Measurements from ENCODE around the gene MKRN2OS. TPM values are rescaled to one million over a fixed set of nuclear protein-coding genes. Genes with fewer than 3 reads are reported as not detected.

Gene MKRN2OS
- total and polyA plus RNA-seq, 10 of the 15 experiments (the other 5 are each of a cell fraction or from before 2014, with no cell fraction given): 0.20 to 1.0 (median 0.40) TPM; not detected in 4

DNA sequence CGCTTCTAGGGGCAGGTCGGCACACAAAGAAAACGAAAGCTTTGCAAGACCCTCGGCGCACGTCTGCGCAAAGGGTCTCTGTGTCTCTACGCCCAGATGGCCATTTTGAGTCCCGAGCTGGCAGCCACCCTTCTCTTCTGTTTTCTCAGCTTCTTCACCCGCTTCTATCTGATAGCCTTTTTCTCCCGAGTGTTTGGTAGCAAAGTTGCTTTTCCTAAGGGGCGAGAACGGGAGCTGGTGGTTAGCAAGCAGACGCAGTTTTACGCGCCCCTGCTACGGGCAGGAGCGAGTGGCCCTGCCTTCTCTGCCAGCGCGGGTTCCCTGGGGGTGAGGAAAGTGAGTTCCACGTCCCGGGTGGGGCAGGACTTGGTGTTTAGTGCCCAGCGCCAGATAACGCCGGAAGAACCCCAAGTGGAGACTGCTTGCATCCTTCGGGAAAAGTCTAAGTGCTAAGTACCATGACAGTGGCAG lies 8.7 kb upstream of the MKRN2OS start (continued):
- no peak for TF ChIP-seq BCLAF1 (IDR thresholded peaks at IDR 0.05)
- TF ChIP-seq CBX3 (IDR thresholded peaks at IDR 0.05; ENCODE audit: borderline replicate concordance, low read depth): no peak
- no peak for TF ChIP-seq ZNF24 (IDR thresholded peaks at IDR 0.05)
- TF ChIP-seq, protein P1, sequence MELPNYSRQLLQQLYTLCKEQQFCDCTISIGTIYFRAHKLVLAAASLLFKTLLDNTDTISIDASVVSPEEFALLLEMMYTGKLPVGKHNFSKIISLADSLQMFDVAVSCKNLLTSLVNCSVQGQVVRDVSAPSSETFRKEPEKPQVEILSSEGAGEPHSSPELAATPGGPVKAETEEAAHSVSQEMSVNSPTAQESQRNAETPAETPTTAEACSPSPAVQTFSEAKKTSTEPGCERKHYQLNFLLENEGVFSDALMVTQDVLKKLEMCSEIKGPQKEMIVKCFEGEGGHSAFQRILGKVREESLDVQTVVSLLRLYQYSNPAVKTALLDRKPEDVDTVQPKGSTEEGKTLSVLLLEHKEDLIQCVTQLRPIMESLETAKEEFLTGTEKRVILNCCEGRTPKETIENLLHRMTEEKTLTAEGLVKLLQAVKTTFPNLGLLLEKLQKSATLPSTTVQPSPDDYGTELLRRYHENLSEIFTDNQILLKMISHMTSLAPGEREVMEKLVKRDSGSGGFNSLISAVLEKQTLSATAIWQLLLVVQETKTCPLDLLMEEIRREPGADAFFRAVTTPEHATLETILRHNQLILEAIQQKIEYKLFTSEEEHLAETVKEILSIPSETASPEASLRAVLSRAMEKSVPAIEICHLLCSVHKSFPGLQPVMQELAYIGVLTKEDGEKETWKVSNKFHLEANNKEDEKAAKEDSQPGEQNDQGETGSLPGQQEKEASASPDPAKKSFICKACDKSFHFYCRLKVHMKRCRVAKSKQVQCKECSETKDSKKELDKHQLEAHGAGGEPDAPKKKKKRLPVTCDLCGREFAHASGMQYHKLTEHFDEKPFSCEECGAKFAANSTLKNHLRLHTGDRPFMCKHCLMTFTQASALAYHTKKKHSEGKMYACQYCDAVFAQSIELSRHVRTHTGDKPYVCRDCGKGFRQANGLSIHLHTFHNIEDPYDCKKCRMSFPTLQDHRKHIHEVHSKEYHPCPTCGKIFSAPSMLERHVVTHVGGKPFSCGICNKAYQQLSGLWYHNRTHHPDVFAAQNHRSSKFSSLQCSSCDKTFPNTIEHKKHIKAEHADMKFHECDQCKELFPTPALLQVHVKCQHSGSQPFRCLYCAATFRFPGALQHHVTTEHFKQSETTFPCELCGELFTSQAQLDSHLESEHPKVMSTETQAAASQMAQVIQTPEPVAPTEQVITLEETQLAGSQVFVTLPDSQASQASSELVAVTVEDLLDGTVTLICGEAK (IDR thresholded peaks at IDR 0.05; ENCODE audit: borderline replicate concordance): no peak
- peak in 1 of 2 experiments; percentile 25; a peak in 1 of 4 replicates for TF ChIP-seq IKZF2 (IDR thresholded peaks at IDR 0.05)
- TF ChIP-seq MLLT1 (IDR thresholded peaks at IDR 0.05): no peak
- TF ChIP-seq USF2 (IDR thresholded peaks at IDR 0.05; ENCODE audit: borderline replicate concordance, low read depth, low read length): no peak
- no peak for TF ChIP-seq EP300 (IDR thresholded peaks at IDR 0.05; ENCODE audit: borderline replicate concordance in 1 of 2, control insufficient read depth in 1 of 2, low read depth in 2 of 2, low read length in 2 of 2)
- TF ChIP-seq ZNF687 (IDR thresholded peaks at IDR 0.05): no peak
- no peak for TF ChIP-seq SREBF1 (IDR thresholded peaks at IDR 0.05; ENCODE audit: low read length)
